ENCODE measurements around the gene URGCP.

DNA sequence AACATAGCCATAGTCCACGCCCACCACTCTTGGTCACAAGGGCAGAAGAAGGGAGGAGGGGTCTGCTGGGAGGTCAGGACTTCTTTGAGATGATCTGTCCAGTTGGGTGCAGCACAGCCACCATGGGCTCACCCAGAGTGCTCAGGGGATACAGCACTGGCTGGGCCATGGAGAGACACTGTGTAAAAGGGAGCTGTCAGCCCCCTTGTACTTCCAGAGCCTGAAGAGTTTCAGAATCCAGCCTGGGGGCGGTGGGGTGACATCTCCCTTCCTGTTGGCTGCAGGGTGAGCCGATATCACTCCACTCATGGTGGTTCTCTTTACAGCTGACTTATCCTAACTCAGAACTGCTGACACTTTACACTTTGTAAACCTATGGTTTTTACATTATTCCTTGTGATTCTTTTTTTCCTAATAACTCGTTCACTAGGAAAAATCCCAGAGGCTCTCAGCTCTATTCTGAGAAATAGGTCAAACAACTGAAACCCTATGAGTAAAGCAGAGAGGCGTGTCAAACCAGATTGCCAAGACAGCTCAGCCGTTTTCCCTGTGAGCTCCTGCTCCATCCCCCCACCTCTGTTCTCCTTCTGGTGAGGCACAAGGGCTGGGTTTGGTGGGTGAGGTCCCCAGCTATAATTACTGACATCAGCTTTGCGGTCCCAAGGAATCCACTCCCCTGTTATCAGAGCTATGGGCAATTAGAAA lies 33.8 kb downstream of the URGCP start:
- TF ChIP-seq, protein P1, sequence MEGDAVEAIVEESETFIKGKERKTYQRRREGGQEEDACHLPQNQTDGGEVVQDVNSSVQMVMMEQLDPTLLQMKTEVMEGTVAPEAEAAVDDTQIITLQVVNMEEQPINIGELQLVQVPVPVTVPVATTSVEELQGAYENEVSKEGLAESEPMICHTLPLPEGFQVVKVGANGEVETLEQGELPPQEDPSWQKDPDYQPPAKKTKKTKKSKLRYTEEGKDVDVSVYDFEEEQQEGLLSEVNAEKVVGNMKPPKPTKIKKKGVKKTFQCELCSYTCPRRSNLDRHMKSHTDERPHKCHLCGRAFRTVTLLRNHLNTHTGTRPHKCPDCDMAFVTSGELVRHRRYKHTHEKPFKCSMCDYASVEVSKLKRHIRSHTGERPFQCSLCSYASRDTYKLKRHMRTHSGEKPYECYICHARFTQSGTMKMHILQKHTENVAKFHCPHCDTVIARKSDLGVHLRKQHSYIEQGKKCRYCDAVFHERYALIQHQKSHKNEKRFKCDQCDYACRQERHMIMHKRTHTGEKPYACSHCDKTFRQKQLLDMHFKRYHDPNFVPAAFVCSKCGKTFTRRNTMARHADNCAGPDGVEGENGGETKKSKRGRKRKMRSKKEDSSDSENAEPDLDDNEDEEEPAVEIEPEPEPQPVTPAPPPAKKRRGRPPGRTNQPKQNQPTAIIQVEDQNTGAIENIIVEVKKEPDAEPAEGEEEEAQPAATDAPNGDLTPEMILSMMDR (IDR thresholded peaks at IDR 0.05) = no peak
- TF ChIP-seq POLR2A (IDR thresholded peaks at IDR 0.05) = no peak
